Duodenal mucosa (tissue), 2 donors: Measurements from ENCODE around the gene ASXL1.
A peak's percentile ranks its signal among the peaks of the same experiment; 100 is the strongest.
"Not testable (repeated sequence)": the region's sequence is repeated elsewhere in the genome, so short reads cannot be mapped to it uniquely, and the experiment has no call there.

Source experiments
- H3K27ac ChIP-seq: one replicate; pipeline ENCODE4 v1.7.0; 2013; ENCODE audit warnings: low read depth, low read length
- H3K27me3 ChIP-seq, 2 donors: one replicate each; pipeline ENCODE4 v1.7.0; 2013; ENCODE audit warnings: low read length in 2 of 2, control low read depth in 1 of 2; ENCODE audit not compliant: insufficient read depth in 2 of 2, control insufficient read depth in 1 of 2
- H3K36me3 ChIP-seq, 2 donors: one replicate each; pipeline ENCODE4 v1.7.0; 2013; ENCODE audit warnings: low read length in 2 of 2, control low read depth in 1 of 2; ENCODE audit not compliant: insufficient read depth in 2 of 2, control insufficient read depth in 1 of 2
- H3K4me1 ChIP-seq, 2 donors: one replicate each; pipeline ENCODE4 v1.7.0; 2013; ENCODE audit warnings: low read length in 2 of 2, control low read depth in 1 of 2; ENCODE audit not compliant: insufficient read depth in 2 of 2, control insufficient read depth in 1 of 2
- H3K4me3 ChIP-seq, 2 donors: one replicate each; pipeline ENCODE4 v1.7.0; 2013; ENCODE audit warnings: low read length in 2 of 2, low read depth in 1 of 2
- H3K9ac ChIP-seq, 2 donors: one replicate each; pipeline ENCODE4 v1.7.0; 2013; ENCODE audit warnings: low read length in 2 of 2, low read depth in 1 of 2
- H3K9me3 ChIP-seq, 2 donors: one replicate each; pipeline ENCODE4 v1.7.0; 2013; ENCODE audit warnings: low read length in 2 of 2, control low read depth in 1 of 2; ENCODE audit not compliant: control insufficient read depth in 1 of 2

Gene ASXL1

DNA sequence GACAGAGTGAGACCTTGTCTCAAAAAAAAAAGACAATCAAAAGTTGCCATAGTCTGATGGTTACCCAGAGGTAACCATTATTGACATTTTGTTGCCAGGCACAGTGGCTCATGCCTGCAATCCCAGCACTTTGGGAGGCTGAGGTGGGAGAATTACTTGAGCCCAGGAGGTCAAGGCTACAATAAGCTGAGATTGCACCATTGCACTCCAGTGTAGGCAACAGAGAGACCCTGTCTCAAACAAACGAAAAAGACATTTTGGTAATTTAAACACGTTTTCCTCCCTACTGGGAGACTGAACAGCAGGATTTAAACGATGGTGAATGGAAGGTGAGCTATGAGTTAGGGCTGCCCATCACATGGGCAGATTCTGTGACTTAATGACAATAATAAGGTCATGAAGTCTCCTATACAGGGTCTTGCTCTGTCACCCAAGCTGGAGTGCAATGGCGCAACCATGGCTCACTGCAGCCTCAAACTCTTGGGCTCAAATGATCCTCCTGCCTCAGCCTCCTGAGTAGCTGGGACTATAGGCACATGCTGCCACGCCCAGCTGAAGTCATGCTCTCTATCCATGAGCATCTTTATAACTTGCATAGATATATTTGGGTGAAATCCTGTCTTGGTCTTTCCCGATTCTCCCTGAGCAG lies 4.2 kb upstream of the ASXL1 start:
- Histone ChIP-seq H3K36me3 (no peaks in the 10 kb centered on the region), H3K27ac (no peak overlapping the region), H3K4me3 (no peak overlapping the region), H3K27me3 (no peaks in the 10 kb centered on the region), H3K9ac (no peak overlapping the region), H3K4me1 (peaks cover 5 to 7% of the 10 kb centered on the region in 2 donors), H3K9me3 (no peaks in the 10 kb centered on the region)

GRCh38 chr20:32354592-32355416 lies 3.3 kb upstream of the ASXL1 start:
- H3K27ac ChIP-seq = no peak overlapping the region
- H3K9ac ChIP-seq = no peak overlapping the region
- no peaks in the 10 kb centered on the region for H3K27me3 ChIP-seq
- no peaks in the 10 kb centered on the region for H3K36me3 ChIP-seq
- no peaks in the 10 kb centered on the region for H3K9me3 ChIP-seq
- H3K4me3 ChIP-seq = no peak overlapping the region
- peaks cover 7 to 11% of the 10 kb centered on the region in 2 donors for H3K4me1 ChIP-seq

- no peak overlapping the region for H3K9ac ChIP-seq
- H3K27me3 ChIP-seq = no peaks in the 10 kb centered on the region
- H3K36me3 ChIP-seq = no peaks in the 10 kb centered on the region
- peaks cover 7 to 13% of the 10 kb centered on the region in 2 donors for H3K4me1 ChIP-seq
- no peak overlapping the region for H3K4me3 ChIP-seq
- H3K27ac ChIP-seq = no peak overlapping the region
- H3K9me3 ChIP-seq = no peaks in the 10 kb centered on the region
These were observed 2.7 kb upstream of the ASXL1 start for GRCh38 chr20:32355417-32355841.

DNA sequence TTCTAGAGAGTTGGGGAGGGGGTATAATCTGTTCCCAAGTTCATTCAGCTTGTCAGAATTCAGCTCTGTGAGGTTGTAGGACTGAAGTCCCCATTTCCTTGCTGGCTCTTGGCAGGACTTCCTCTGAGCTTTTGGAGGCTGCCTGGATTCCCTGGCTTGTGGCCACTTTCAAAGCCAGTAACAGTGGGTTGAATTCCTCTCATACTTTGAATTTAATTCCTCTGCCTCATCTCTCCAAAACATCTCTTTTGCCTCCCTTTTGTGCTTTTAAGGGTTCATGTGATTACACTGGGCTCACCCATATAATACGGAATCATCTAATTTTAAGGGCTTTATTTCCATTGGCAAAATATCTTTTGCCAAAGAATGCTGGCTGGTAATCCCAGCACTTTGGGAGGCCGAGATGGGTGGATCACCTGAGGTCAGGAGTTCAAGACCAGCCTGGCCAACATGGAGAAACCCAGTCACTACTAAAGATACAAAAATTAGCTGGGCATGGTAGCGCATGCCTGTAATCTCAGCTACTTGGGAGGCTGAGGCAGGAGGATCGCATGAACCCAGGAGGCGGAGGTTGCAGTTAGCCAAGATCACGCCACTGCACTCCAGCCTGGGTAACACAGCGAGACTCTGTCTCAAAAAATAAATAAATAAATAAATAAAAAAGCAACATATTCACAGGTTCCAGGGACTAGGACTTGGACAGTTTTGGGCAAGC lies 2.1 kb upstream of the ASXL1 start:
- not testable (repeated sequence) for H3K4me3 ChIP-seq, H3K9ac ChIP-seq, H3K27ac ChIP-seq, H3K9me3 ChIP-seq, H3K27me3 ChIP-seq, H3K36me3 ChIP-seq
- H3K4me1 ChIP-seq = peaks cover 7 to 13% of the 10 kb centered on the region in 2 donors

- Histone ChIP-seq H3K36me3 (no peaks in the 10 kb centered on the region), H3K9me3 (no peaks in the 10 kb centered on the region), H3K4me1 (peaks cover 7 to 14% of the 10 kb centered on the region in 2 donors), H3K27ac (no peak overlapping the region), H3K9ac (peak overlapping the region; percentile 66 to 82), H3K4me3 (peak overlapping the region; percentile 75 to 91), H3K27me3 (no peaks in the 10 kb centered on the region)
These were observed 1.3 kb upstream of the ASXL1 start for GRCh38 chr20:32356622-32357374.

GRCh38 chr20:32357375-32357868 lies 709 bp upstream of the ASXL1 start:
- Histone ChIP-seq H3K9me3 (no peaks in the 10 kb centered on the region), H3K27me3 (no peaks in the 10 kb centered on the region), H3K4me3 (peak overlapping the region; percentile 75 to 91), H3K27ac (peak overlapping the region; percentile 60), H3K9ac (peak overlapping the region; percentile 66 to 82), H3K36me3 (no peaks in the 10 kb centered on the region), H3K4me1 (peaks cover 11 to 18% of the 10 kb centered on the region in 2 donors)

DNA sequence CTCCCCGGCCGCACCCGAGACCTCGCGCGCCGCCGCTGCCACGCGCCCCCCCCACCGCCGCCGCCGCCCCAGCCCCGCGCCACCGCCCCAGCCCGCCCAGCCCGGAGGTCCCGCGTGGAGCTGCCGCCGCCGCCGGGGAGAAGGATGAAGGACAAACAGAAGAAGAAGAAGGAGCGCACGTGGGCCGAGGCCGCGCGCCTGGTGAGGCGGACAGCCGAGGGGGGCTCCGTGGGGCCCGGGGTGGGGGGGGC lies 426 bp downstream of the ASXL1 start:
- no peaks in the 10 kb centered on the region for H3K27me3 ChIP-seq
- no peak overlapping the region for H3K9ac ChIP-seq
- H3K4me3 ChIP-seq = peak overlapping the region; percentile 90 to 91
- peak overlapping the region; percentile 77 for H3K27ac ChIP-seq
- H3K36me3 ChIP-seq = no peaks in the 10 kb centered on the region
- H3K9me3 ChIP-seq = no peaks in the 10 kb centered on the region
- peaks cover 22 to 28% of the 10 kb centered on the region in 2 donors for H3K4me1 ChIP-seq

DNA sequence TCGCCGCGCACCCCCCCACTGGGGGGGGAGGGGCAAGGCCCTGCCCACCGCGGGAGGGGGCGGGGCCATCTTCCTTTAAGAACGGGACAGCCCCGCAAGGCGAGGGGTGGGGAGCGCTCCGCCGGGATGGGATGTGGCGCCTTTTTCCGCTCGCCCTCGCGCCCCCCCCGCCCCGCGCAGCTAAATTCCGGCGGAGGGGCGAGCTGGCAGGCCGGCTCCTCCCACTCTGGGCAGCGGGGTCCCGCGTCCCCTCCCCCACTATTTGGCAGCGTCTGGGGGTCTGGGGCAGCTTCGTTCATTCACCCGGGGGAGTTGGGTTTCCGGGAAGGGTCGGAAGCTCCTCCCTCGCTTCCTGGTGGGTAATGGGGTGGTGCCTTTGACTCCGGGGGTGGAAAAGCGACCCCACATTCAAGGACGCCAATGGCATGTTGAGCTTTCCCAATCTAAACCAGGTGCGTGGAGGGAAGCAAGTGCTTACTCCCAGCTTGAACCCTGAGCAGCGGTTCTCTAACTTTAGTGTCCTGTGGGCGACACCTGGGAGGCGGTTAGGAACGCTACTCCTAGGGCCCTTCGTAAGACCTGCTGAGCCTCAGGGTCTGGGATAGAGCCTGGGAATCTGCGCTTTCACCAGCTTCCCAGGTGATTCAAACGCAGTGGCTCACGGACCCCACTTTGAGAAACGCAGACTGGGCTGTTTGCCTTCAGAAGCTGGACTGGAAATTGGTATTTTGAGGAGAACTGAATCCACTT lies 927 bp downstream of the ASXL1 start:
- H3K4me1 ChIP-seq = peaks cover 24 to 29% of the 10 kb centered on the region in 2 donors

DNA sequence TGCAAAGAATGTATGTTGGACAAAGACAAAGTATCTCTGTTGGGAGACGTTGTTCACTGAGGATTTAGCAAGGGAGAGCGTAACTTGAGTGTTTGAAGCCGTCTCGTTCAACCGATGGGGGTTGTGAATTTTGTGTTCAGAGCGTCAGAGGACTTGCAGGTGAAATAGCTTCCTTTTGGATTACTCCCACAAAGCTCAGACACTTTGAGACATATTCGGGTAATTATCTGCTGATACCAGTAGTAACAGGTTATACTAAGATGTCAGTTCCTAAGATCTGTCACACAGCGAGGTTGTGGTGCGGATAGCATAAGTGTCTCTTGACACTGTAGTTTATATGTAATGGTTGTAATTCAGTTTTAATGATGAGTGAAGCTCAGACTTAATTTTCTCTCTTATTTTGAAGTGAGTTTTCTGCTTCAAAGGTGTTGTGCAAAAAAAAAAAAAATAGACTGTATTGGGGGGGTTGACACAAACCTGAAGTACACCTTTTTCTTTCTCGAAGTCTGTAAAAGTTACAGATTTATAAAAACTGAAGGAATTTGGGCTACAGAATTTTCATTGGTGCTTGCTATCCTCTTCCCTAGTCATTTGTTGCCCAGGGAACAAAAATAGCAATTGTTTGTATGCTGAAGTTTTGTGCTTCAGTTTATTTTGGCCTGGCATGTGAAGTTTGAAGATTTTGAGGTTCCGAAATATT lies 1.7 kb downstream of the ASXL1 start:
- Histone ChIP-seq H3K27ac (peak overlapping the region; percentile 33), H3K9ac (peak overlapping the region; percentile 91 to 94), H3K4me3 (peak overlapping the region; percentile 90 to 91), H3K27me3 (no peaks in the 10 kb centered on the region), H3K9me3 (no peaks in the 10 kb centered on the region), H3K4me1 (peaks cover 24 to 29% of the 10 kb centered on the region in 2 donors), H3K36me3 (no peaks in the 10 kb centered on the region)

More for the DNA sequence above, 927 bp downstream of the ASXL1 start:
- H3K9ac ChIP-seq = peak overlapping the region; percentile 91 to 94
- no peaks in the 10 kb centered on the region for H3K27me3 ChIP-seq
- H3K4me3 ChIP-seq = peak overlapping the region; percentile 90 to 91
- H3K9me3 ChIP-seq = no peaks in the 10 kb centered on the region
- no peaks in the 10 kb centered on the region for H3K36me3 ChIP-seq
- H3K27ac ChIP-seq = peak overlapping the region; percentile 77
